ENCODE results near the gene GPHB5.
"Not testable (repeated sequence)": the region's sequence is repeated elsewhere in the genome, so short reads cannot be mapped to it uniquely, and the experiment has no call there.

The GPHB5 gene

DNA sequence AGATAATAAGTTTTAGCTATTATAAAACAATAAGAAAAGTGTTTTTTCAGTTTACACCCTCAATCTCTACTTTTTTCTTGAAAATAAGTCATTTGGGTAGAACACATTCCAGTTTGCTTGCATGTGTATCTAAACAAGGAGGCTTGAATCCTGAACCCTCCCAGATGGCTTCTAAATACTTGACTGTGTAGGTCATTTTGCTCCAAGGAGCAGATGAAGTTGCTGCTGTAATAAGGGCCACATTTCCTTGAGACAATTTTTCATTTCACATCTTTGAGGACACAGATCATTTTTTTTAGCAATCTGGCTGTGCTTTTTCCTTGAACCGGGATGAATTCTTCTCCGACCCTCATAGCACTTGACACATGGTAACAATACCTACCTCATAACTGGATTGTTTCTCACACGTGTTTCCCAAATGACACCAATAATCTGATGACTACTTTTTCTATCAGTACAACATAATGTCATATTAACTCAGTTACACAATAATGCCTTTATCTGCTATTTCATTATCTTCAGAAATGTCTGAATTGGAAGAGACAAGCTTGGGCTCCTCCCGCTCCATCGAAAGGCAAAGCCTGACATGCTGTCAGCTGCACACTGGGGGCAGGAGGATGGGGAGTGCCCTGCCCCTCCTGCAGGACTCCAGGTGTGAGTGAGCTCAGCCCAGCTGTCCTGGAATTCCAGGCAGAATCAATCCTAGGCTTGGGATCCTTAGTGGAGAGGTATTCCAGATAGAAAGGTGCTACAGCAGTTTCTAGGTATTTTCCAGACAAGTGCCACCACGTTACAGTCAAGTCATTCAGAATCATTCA is 30.9 kb downstream of the GPHB5 start:
- H3K4me3 ChIP-seq (ENCODE audit: low read depth, low read length), result no peak overlapping the region
- no peak for DNase-seq (ENCODE audit: low read depth, low spot score)
- TF ChIP-seq, protein P1, sequence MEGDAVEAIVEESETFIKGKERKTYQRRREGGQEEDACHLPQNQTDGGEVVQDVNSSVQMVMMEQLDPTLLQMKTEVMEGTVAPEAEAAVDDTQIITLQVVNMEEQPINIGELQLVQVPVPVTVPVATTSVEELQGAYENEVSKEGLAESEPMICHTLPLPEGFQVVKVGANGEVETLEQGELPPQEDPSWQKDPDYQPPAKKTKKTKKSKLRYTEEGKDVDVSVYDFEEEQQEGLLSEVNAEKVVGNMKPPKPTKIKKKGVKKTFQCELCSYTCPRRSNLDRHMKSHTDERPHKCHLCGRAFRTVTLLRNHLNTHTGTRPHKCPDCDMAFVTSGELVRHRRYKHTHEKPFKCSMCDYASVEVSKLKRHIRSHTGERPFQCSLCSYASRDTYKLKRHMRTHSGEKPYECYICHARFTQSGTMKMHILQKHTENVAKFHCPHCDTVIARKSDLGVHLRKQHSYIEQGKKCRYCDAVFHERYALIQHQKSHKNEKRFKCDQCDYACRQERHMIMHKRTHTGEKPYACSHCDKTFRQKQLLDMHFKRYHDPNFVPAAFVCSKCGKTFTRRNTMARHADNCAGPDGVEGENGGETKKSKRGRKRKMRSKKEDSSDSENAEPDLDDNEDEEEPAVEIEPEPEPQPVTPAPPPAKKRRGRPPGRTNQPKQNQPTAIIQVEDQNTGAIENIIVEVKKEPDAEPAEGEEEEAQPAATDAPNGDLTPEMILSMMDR (IDR thresholded peaks at IDR 0.05; ENCODE audit: low read depth, low read length), result no peak
- in situ Hi-C loops (cut with HindIII; ENCODE audit: low sequenced_read_pairs), result no loop called here

DNA sequence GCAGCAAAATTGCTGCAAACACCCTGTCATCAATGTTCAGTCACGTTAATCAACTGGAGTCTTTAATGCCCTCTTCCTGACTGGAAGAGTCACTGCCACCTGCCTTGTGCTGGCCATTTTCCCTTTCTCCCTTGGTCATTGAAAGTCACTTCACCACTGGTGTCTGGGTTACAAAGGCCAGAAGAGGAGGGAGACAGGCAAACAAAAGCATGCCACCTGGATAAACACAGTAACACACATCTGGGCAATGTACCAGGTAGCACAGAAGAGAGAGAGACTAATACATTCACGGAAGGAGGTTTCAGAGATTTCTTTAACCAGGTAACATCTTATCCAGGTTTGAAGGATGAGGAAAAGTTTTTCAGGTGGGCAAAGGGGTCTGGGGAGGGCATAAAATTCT is 32.7 kb downstream of the GPHB5 start:
- DNase-seq (ENCODE audit: low read depth, low spot score), result no peak
- H3K4me3 ChIP-seq (ENCODE audit: low read depth, low read length), result no peak overlapping the region
- in situ Hi-C loops (cut with HindIII; ENCODE audit: low sequenced_read_pairs), result no loop called here
- TF ChIP-seq, protein P1 (IDR thresholded peaks at IDR 0.05; ENCODE audit: low read depth, low read length), result no peak

DNA sequence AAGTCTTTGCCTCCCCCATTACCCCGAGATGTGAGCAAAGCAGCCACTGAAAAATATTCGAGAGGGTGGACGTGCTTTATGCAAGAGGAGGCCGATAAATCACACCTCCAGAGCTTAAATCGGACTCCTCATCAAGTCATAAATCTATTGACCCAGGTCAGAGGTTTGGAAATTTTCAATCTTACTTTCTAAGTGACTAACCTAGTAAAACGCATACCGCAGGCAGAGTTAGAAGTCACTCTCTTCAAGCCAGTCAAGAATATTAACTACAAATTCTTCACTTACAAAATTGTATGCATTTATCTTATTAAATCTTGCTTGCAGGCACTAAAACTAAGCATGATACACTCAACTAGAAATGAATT is 34.9 kb downstream of the GPHB5 start:
- DNase-seq (ENCODE audit: low read depth, low spot score), result no peak
- TF ChIP-seq, protein P1 (IDR thresholded peaks at IDR 0.05; ENCODE audit: low read depth, low read length), result no peak
- no peak overlapping the region for H3K4me3 ChIP-seq (ENCODE audit: low read depth, low read length)
- in situ Hi-C loops (cut with HindIII; ENCODE audit: low sequenced_read_pairs), result no loop called here

DNA sequence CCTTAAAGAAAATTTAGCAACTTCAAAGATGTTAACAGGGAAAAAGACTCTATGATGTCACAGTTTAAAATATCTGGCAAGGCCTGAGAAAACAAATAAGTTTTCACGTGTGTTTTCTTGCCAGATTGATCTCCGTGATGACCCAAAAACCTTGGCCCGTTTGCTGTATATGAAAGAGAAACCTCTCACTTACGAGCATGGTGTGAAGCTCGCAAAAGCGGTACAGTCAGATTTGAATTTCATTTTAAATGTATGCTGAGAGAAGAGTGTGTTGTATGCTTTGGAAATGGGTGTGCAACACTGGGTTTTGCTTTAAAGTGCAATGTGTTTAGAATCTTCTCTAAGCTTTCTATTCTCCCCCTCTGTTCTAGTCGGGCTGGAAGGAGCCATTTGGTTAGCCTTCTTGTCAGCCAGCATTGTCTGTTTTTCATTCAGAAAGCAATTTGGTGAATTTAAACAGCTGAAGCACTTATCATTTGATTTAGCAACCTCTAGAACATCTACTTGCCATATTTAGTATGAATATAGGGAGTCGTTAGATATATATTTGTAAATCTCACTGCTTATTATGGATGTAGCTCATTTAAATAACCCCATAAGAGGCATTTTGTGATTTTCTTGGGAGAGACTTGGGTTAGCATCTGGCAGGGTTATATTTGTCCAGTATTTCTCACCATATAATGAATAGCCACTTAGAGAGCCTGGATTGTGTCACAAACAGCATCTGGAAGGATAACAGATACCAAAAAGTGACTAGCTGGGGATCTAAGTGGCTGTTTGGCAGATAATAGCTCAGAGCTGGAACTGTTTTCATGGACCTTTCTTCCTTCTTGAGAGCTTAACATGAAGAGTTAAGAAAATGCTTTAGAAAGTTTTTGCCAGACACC is 35.5 kb downstream of the GPHB5 start:
- in situ Hi-C loops (cut with HindIII; ENCODE audit: low sequenced_read_pairs), result no loop called here
- H3K4me3 ChIP-seq (ENCODE audit: low read depth, low read length), result no peak overlapping the region
- TF ChIP-seq, protein P1 (IDR thresholded peaks at IDR 0.05; ENCODE audit: low read depth, low read length), result no peak

DNA sequence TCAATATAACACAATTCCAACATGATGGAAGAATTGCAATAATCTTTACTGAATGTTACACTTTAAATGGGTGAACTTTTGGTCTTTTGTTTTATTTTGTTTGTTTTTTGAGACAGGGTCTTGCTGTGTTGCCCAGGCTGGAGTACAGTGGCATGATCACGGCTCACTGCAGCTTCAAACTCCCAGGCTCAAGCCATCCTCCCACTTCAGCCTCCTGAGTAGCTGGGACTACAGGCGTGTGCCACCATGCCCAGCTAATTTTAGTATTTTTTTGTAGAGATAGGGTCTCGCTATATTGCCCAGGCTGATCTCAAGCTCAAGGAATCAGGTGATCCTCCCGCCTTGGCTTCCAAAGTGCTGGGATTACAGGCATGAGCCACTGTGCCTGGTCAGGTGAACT is 38.8 kb downstream of the GPHB5 start:
- in situ Hi-C loops (cut with HindIII; ENCODE audit: low sequenced_read_pairs); DNase-seq (ENCODE audit: low read depth, low spot score); H3K4me3 ChIP-seq (ENCODE audit: low read depth, low read length): not testable (repeated sequence)

More for the DNA sequence above, 35.5 kb downstream of the GPHB5 start:
- DNase-seq (ENCODE audit: low read depth, low spot score), result no peak

DNA sequence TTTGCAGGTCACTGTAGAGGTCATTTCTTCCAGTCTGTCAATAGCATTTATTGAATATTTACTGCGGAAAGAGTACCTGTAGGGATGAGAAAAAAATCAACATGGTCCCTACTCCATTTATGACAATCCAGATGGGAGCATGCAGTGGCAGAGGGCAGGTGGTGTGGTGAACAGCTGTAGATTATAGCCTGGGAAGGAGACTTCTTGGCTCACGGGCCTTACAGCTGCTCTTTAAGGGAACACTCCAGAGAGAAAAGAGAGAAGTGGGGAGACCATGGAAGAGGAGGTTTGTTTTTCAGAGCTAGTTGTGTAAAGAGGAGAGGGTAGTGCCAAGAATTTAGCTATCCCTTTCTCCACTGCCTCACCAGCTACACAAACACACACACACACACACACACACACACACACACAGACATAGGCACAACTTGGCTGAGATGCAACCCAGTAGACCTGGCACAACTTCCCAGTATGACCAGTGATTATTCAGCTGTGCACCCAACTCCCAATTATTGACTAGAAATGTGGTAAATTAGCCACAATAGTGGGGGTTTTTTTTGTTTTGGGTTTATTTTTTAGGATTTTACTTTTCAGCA is 41.0 kb downstream of the GPHB5 start:
- no peak overlapping the region for H3K4me3 ChIP-seq (ENCODE audit: low read depth, low read length)
- TF ChIP-seq, protein P1 (IDR thresholded peaks at IDR 0.05; ENCODE audit: low read depth, low read length), result no peak
- no peak for DNase-seq (ENCODE audit: low read depth, low spot score)
- in situ Hi-C loops (cut with HindIII; ENCODE audit: low sequenced_read_pairs), result no loop called here
